ENCODE measurements around the gene TCP11L2. TPM values are rescaled to one million over a fixed set of nuclear protein-coding genes. Genes with fewer than 3 reads are reported as not detected.

The TCP11L2 gene
- total and polyA plus RNA-seq, 2 of the 8 experiments (the other 6 are each of a cell fraction or from before 2014, with no cell fraction given), result 2.1 to 7.1 TPM

DNA sequence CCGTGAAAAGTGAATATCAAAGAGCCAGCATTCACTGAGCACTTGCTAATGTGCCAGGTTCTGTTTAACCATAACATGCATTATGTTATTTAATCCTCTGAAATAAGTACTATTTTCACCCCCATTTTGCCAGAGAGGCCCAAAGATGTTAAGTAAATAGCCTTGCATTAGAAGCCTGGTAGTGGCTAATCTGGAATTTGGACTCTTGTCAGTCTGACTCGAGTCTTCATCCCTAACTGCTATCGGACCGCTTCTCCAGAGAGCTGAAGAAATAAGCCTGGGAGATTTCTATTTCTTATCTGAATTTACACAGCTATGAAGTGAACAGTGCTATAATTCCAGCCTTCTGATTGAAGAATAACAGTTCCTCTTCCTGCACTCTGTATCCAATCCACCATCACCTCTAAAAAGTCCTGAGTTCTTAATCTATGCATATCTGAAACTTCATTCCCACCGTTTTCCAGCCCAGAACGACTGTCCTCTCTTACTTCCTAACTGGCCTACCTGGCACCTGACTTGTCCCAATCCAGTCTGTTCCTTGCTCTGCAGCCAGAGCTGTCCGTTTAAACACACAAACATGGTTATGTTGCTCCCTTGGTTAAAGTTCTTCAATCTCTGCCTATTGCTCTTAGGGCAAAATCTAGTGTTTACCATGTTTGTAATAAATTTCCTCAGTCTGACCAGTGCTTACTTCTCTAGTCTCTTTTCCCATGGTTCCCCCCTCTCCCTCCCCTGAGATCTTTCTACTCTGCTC, 57.3 kb downstream of the TCP11L2 start:
- no peak overlapping the region for H3K56ac ChIP-seq (replicated peaks; ENCODE audit: insufficient read length, low read depth, low read length)
- no peak overlapping the region for H4K8ac ChIP-seq (ENCODE audit: extremely low read depth, insufficient read depth, low read length)
- H2BK20ac ChIP-seq (ENCODE audit: low read length), result no peak overlapping the region
- no peak overlapping the region for H3K14ac ChIP-seq (ENCODE audit: insufficient read length)
- H4K91ac ChIP-seq (replicated peaks; ENCODE audit: insufficient read length, low read length), result no peak overlapping the region
- peaks cover 3 to 15% of the 10 kb centered on the region in 2 experiments; a peak in 2 of 4 replicates for H3K79me2 ChIP-seq (ENCODE audit: control insufficient read depth in 1 of 2, insufficient read depth in 2 of 2, low read length in 2 of 2)
- no peaks in the 10 kb centered on the region for H3K27me3 ChIP-seq (replicated peaks in 1 of 4; ENCODE audit: control insufficient read depth in 3 of 4, extremely low read depth in 1 of 4, insufficient read depth in 3 of 4, low read length in 3 of 4)
- H2BK15ac ChIP-seq (ENCODE audit: low read length), result no peak overlapping the region
- peaks cover 4% of the 10 kb centered on the region; the same call in 1 of the 2 replicates for H3K23me2 ChIP-seq (ENCODE audit: low read depth, low read length)
- CTCF ChIA-PET (ENCODE audit: partially characterized antibody), result interaction anchor here (0.8 to 4.3 kb wide), 5 partner anchors 13 to 560 kb away, joined by 3 to 33 read pairs (median 3); no protein-coding TSS in a partner anchor
- H3K36me3 ChIP-seq (ENCODE audit: control insufficient read depth in 2 of 4, insufficient read depth in 4 of 4, low read length in 3 of 4), result no peaks in the 10 kb centered on the region
- no peak overlapping the region for H2AK5ac ChIP-seq (ENCODE audit: low read depth, low read length)
- no peak for FAIRE-seq
- H2BK120ac ChIP-seq (replicated peaks; ENCODE audit: low read depth, low read length), result no peak overlapping the region
- no peak overlapping the region for H3K23ac ChIP-seq (ENCODE audit: insufficient read length)
- H2BK12ac ChIP-seq (ENCODE audit: low read depth, low read length), result no peak overlapping the region
- H3K4me1 ChIP-seq (replicated peaks in 1 of 4; ENCODE audit: control insufficient read depth in 3 of 4, insufficient read depth in 4 of 4, low read length in 3 of 4), result peaks cover 0 to 3% (median under 1%) of the 10 kb centered on the region in 4 experiments; a peak in 4 of 7 replicates
- WGBS, 2 experiments (ENCODE audit: extremely low coverage in 1 of 2, insufficient coverage in 1 of 2, insufficient read length in 1 of 2, insufficient replicate concordance in 2 of 2, low coverage in 1 of 2, low lambda C conversion rate in 2 of 2, missing lambda C conversion rate in 1 of 2), result 83% methylated on average over 7 of the region's 7 CpGs; no CpG with 5 or more reads in 1 of the 2 experiments
- H3K79me1 ChIP-seq (ENCODE audit: low read depth, low read length), result 0 out of 2 replicates have a peak, but pooled peaks cover 2% of the 10 kb centered on the region
- H4K5ac ChIP-seq (ENCODE audit: insufficient read length, low read depth, low read length), result no peak overlapping the region
- no peaks in the 10 kb centered on the region for H3K9me3 ChIP-seq (ENCODE audit: insufficient read depth in 2 of 2, low read depth in 1 of 2, low read length in 1 of 2)
- no peak overlapping the region for H2AFZ ChIP-seq (ENCODE audit: low read length)
- no peak overlapping the region for H3K27ac ChIP-seq (ENCODE audit: low read depth, low read length)
- no peak for DNase-seq (ENCODE audit: low read depth in 1 of 2, low spot score in 2 of 2)
- H2BK5ac ChIP-seq (ENCODE audit: low read depth, low read length), result no peak overlapping the region
- no peak overlapping the region; a peak in 1 of 7 replicates for H3K9ac ChIP-seq (replicated peaks in 1 of 4; ENCODE audit: extremely low read depth in 1 of 4, low read depth in 3 of 4, low read length in 3 of 4)
- H3K4me3 ChIP-seq (ENCODE audit: extremely low read depth in 1 of 4, insufficient read depth in 2 of 4, low read depth in 3 of 4, low read length in 4 of 4), result no peak overlapping the region
- H3K18ac ChIP-seq (ENCODE audit: extremely low read depth, low read length), result no peak overlapping the region
- no peaks in the 10 kb centered on the region for H4K20me1 ChIP-seq (replicated peaks in 1 of 2; ENCODE audit: control insufficient read depth in 1 of 2, insufficient read depth in 2 of 2, low read length in 2 of 2)
- no peak overlapping the region for H3K4ac ChIP-seq (replicated peaks; ENCODE audit: insufficient read length, low read depth, low read length)
- POLR2A ChIA-PET (ENCODE audit: partially characterized antibody), result interaction anchor here (1.1 kb wide), 1 partner anchor 16 kb away, joined by 3 read pairs; no protein-coding TSS in a partner anchor
- no peak overlapping the region for H3K4me2 ChIP-seq (ENCODE audit: insufficient read depth in 1 of 2, low read depth in 2 of 2, low read length in 2 of 2)
- TF ChIP-seq SRF (IDR thresholded peaks at IDR 0.05; ENCODE audit: low read depth, low read length) (no peak), JUND (IDR thresholded peaks at IDR 0.05; ENCODE audit: low read length) (no peak), SIX5 (IDR thresholded peaks at IDR 0.05; ENCODE audit: low read depth, low read length) (no peak), RNF2 (IDR thresholded peaks at IDR 0.05; ENCODE audit: borderline replicate concordance, low read depth, low read length, missing control alignments, poor library complexity, severe bottlenecking) (no peak), TAF1 (IDR thresholded peaks at IDR 0.05; ENCODE audit: low read depth, low read length) (no peak), BACH1 (IDR thresholded peaks at IDR 0.05; ENCODE audit: low read length) (no peak), RBBP5 (IDR thresholded peaks at IDR 0.05; ENCODE audit: borderline replicate concordance, low read depth, low read length) (no peak), SP1 (IDR thresholded peaks at IDR 0.05; ENCODE audit: low read depth, low read length) (no peak), SAP30 (IDR thresholded peaks at IDR 0.05; ENCODE audit: insufficient read depth, insufficient replicate concordance, low read length) (no peak)
- TF ChIP-seq, protein P1, sequence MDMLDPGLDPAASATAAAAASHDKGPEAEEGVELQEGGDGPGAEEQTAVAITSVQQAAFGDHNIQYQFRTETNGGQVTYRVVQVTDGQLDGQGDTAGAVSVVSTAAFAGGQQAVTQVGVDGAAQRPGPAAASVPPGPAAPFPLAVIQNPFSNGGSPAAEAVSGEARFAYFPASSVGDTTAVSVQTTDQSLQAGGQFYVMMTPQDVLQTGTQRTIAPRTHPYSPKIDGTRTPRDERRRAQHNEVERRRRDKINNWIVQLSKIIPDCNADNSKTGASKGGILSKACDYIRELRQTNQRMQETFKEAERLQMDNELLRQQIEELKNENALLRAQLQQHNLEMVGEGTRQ (IDR thresholded peaks at IDR 0.05; ENCODE audit: low read length), result no peak
